ENCODE data around the gene C2orf76.
"Not testable (repeated sequence)": the region's sequence is repeated elsewhere in the genome, so short reads cannot be mapped to it uniquely, and the experiment has no call there.

The C2orf76 gene

GRCh38 chr2:119366649-119367471 lies at the start of gene C2orf76, which contains the start of gene DBI:
Gene C2orf76 (minus strand): TSS chr2:119366834. CDS start chr2:119339959, 26,875 bp downstream.
Gene DBI (plus strand): TSS chr2:119366977. CDS start chr2:119367052, 75 bp downstream.
- peak; percentile 83 to 85 for DNase-seq (ENCODE audit: low read depth in 2 of 2)

GRCh38 chr2:119415630-119416029 lies 49.0 kb upstream of the C2orf76 start:
- DNase-seq (ENCODE audit: low read depth in 2 of 2) = no peak

GRCh38 chr2:119414894-119415293 lies 48.3 kb upstream of the C2orf76 start:
- DNase-seq (ENCODE audit: low read depth in 2 of 2) = no peak

- no peak for DNase-seq (ENCODE audit: low read depth in 2 of 2)
These were observed 42.9 kb upstream of the C2orf76 start for GRCh38 chr2:119409506-119409905.

- no peak for DNase-seq (ENCODE audit: low read depth in 2 of 2)
These were observed 41.6 kb upstream of the C2orf76 start for GRCh38 chr2:119408221-119408619.

GRCh38 chr2:119407430-119408220 lies 41.0 kb upstream of the C2orf76 start:
- DNase-seq (ENCODE audit: low read depth in 2 of 2) = no peak

- no peak for DNase-seq (ENCODE audit: low read depth in 2 of 2)
These were observed 38.5 kb upstream of the C2orf76 start for GRCh38 chr2:119405151-119405550.

GRCh38 chr2:119403618-119404017 lies 37.0 kb upstream of the C2orf76 start:
- not testable (repeated sequence) for DNase-seq (ENCODE audit: low read depth in 2 of 2)

GRCh38 chr2:119402645-119403560 lies 36.3 kb upstream of the C2orf76 start:
- no peak for DNase-seq (ENCODE audit: low read depth in 2 of 2)

- no peak for DNase-seq (ENCODE audit: low read depth in 2 of 2)
These were observed 35.5 kb upstream of the C2orf76 start for GRCh38 chr2:119402106-119402505.

- DNase-seq (ENCODE audit: low read depth in 2 of 2) = no peak
These were observed 30.6 kb upstream of the C2orf76 start for GRCh38 chr2:119397196-119397595.

- DNase-seq (ENCODE audit: low read depth in 2 of 2) = no peak
These were observed 27.5 kb upstream of the C2orf76 start for GRCh38 chr2:119393971-119394748.

- no peak for DNase-seq (ENCODE audit: low read depth in 2 of 2)
These were observed 23.1 kb upstream of the C2orf76 start for GRCh38 chr2:119389615-119390306.

GRCh38 chr2:119387381-119388129 lies 20.9 kb upstream of the C2orf76 start:
- no peak for DNase-seq (ENCODE audit: low read depth in 2 of 2)

- no peak for DNase-seq (ENCODE audit: low read depth in 2 of 2)
These were observed 18.8 kb upstream of the C2orf76 start for GRCh38 chr2:119385466-119385865.

GRCh38 chr2:119384971-119385370 lies 18.3 kb upstream of the C2orf76 start:
- DNase-seq (ENCODE audit: low read depth in 2 of 2) = no peak

GRCh38 chr2:119383410-119384140 lies 16.9 kb upstream of the C2orf76 start:
- no peak for DNase-seq (ENCODE audit: low read depth in 2 of 2)

GRCh38 chr2:119378566-119378965 lies 11.9 kb upstream of the C2orf76 start:
- DNase-seq (ENCODE audit: low read depth in 2 of 2) = no peak

- no peak for DNase-seq (ENCODE audit: low read depth in 2 of 2)
These were observed 11.3 kb upstream of the C2orf76 start for GRCh38 chr2:119377993-119378345.

Data from stimulated activated CD8-positive, alpha-beta memory T cell treated with anti-CD3 and anti-CD28 coated beads, Interleukin-2, amount 100 ng/mL, for 1 hour (primary cell).